GM12878 (cell line): ENCODE measurements around the gene EML1. TPM values are rescaled to one million over a fixed set of nuclear protein-coding genes. Genes with fewer than 3 reads are reported as not detected.

Experiments
- ATAC-seq: fragments of 200-7000 bp; cut with Tn5 transposase; 3 replicates; pipeline ENCODE4 v1.9.1; 2020; ENCODE audit warnings: mild to moderate bottlenecking, moderate library complexity
- BruUV-seq: library from RNA; stranded (reverse); fragments of 400-500 nt; replicated peaks from 2 replicates; lab custom pipeline; 2021; lab: Mats Ljungman, UMichigan
- CTCF ChIA-PET: fragments of 300-600 bp; sonication (Branson Sonifier 250); formaldehyde crosslinking; extraction: SDS; loops from one replicate; lab custom pipeline; 2021; ENCODE audit warnings: inconsistent platforms; lab: Yijun Ruan, JAX
- POLR2A ChIA-PET: fragments of 350-600 bp; formaldehyde crosslinking; extraction: SDS; loops from one replicate; lab custom pipeline; 2021; ENCODE audit warnings: inconsistent platforms; lab: Charles Lee
- RAD21 ChIA-PET: fragments of 300-600 bp; sonication (Branson Sonifier 250); formaldehyde crosslinking; loops from one replicate; lab custom pipeline; 2023; ENCODE audit warnings: antibody characterized with exemption; ENCODE audit not compliant: unreplicated experiment; lab: Charles Lee
- SMC1A ChIA-PET: fragments of 300-600 bp; sonication (Branson Sonifier 250); formaldehyde crosslinking; loops from one replicate; lab custom pipeline; 2023; ENCODE audit not compliant: unreplicated experiment, uncharacterized antibody; lab: Charles Lee
- DNase-seq: peaks from one replicate; pipeline ENCODE4 v3.0.0-alpha.2; 2011; ENCODE audit warnings: low read depth, low spot score
- FAIRE-seq: peaks from 3 replicates; lab custom pipeline; 2011; peaks lifted over from hg19 to GRCh38; lab: Jason Lieb, UNC
- H2AFZ ChIP-seq: 2 replicates; pipeline ENCODE4 v1.6.0; 2011; ENCODE audit warnings: low read depth, low read length, control low read depth; ENCODE audit not compliant: control insufficient read depth
- H3K27ac ChIP-seq: 2 replicates; pipeline ENCODE4 v1.5.1; 2011; ENCODE audit warnings: control low read depth; ENCODE audit not compliant: control insufficient read depth, insufficient read depth
- H3K27me3 ChIP-seq, 2 experiments: replicated peaks in 1 of 2; 2 replicates each; pipeline versions ENCODE4 v1.6.0 to v1.6.1; 2011; ENCODE audit warnings: low read length in 1 of 2; ENCODE audit not compliant: control insufficient read depth in 2 of 2, insufficient read depth in 2 of 2
- H3K36me3 ChIP-seq, 2 experiments: 2 replicates each; pipeline ENCODE4 v1.5.1; 2011; ENCODE audit warnings: low read length in 1 of 2; ENCODE audit not compliant: control insufficient read depth in 2 of 2, insufficient read depth in 2 of 2
- H3K4me1 ChIP-seq: 2 replicates; pipeline ENCODE4 v1.6.1; 2011; ENCODE audit warnings: mild to moderate bottlenecking, low read length, moderate library complexity, mixed read lengths; ENCODE audit not compliant: control insufficient read depth, insufficient read depth
- H3K4me2 ChIP-seq: 2 replicates; pipeline ENCODE4 v1.6.0; 2011; ENCODE audit warnings: control low read depth; ENCODE audit not compliant: control insufficient read depth, insufficient read depth
- H3K4me3 ChIP-seq: fragments of 200-600 bp; sonication (generic); 2 replicates; pipeline ENCODE4 v1.5.1; 2016
- H3K79me2 ChIP-seq: 2 replicates; pipeline ENCODE4 v1.6.0; 2011; ENCODE audit warnings: low read length; ENCODE audit not compliant: control insufficient read depth, insufficient read depth
- H3K9ac ChIP-seq: 2 replicates; pipeline ENCODE4 v1.8.0; 2011; ENCODE audit warnings: low read length, control low read depth, mixed read lengths; ENCODE audit not compliant: control insufficient read depth, insufficient read depth
- H3K9me3 ChIP-seq: replicated peaks from 3 replicates; pipeline ENCODE4 v1.5.1; 2011; ENCODE audit warnings: mild to moderate bottlenecking, low read length; ENCODE audit not compliant: control insufficient read depth, insufficient read depth
- H4K20me1 ChIP-seq: 2 replicates; pipeline ENCODE4 v1.6.0; 2011; ENCODE audit not compliant: control insufficient read depth, insufficient read depth
- BHLHE40 ChIP-seq, 2 experiments: fragments of 450-650 bp in 1 of 2; IDR thresholded peaks; 2 replicates each; pipeline ENCODE4 v1.6.1; 2011 to 2017; ENCODE audit warnings: low read depth in 2 of 2, borderline replicate concordance in 1 of 2, improper control_type of control experiment in 1 of 2, low read length in 1 of 2, mild to moderate bottlenecking in 1 of 2
- POU2F2 ChIP-seq: IDR thresholded peaks from 3 replicates; pipeline ENCODE4 v1.6.1; 2011; ENCODE audit warnings: low read depth, mild to moderate bottlenecking, low read length, borderline replicate concordance
- TCF7 ChIP-seq: IDR thresholded peaks from 2 replicates; pipeline ENCODE4 v1.6.1; 2014; ENCODE audit warnings: antibody characterized with exemption, borderline replicate concordance
- WGBS: methylation state at CpG from one replicate; pipeline ENCODE4 v1.1.6; 2016; ENCODE audit warnings: low lambda C conversion rate; ENCODE audit not compliant: insufficient replicate concordance, insufficient coverage; ENCODE audit errors: missing lambda C conversion rate; 5-methylcytosine and 5-hydroxymethylcytosine counted together
- in situ Hi-C: fragments of 300-500 bp; cut with MboI; formaldehyde crosslinking; loops from 9 replicates; pipeline ENCODE4 v1.14.3; 2018; ENCODE audit warnings: mixed read lengths
- intact Hi-C: fragments of 100-400 bp; cut with micrococcal nuclease; formaldehyde crosslinking; loops from one replicate; pipeline ENCODE4 v1.14.2; 2022; ENCODE audit not compliant: unreplicated experiment
- polyA plus RNA-seq, 11 experiments: library from polyadenylated mRNA; depleted of rRNA in 4 of 11; unstranded in 6 of 11; stranded (reverse) in 5 of 11; fragments of >200 nt; fragmentation: Nextera tagmentation in 4 of 11; fragmentation: Illumina TruSeq in 1 of 11; extraction: Ambion mirVana in 4 of 11; extraction: Trizol in 1 of 11; gene quantifications; 1 replicate in 1 of 11; 2 replicates in 10 of 11; pipeline versions ENCODE4 v1.2.1 to v1.2.3, GENCODE V29; 2011 to 2016; ENCODE audit warnings: inconsistent platforms in 2 of 11, missing spikeins in 2 of 11, low read depth in 1 of 11
- total RNA-seq, 4 experiments: library from RNA; depleted of rRNA in 3 of 4; stranded (reverse); fragments of >200 nt in 3 of 4; fragmentation: Illumina TruSeq in 1 of 4; extraction: Trizol in 1 of 4; gene quantifications; 2 replicates each; pipeline versions ENCODE4 v1.2.1 to v1.2.3, GENCODE V29; 2013 to 2021
- TF ChIP-seq, protein P1 (sequence below): IDR thresholded peaks from 2 replicates; pipeline ENCODE4 v1.6.1; 2012; ENCODE audit warnings: improper control_type of control experiment, low read depth, low read length; ENCODE audit not compliant: insufficient replicate concordance
- TF ChIP-seq, protein P2 (sequence below): fragments of 450-650 bp; IDR thresholded peaks from 2 replicates; pipeline ENCODE4 v1.6.1; 2018; ENCODE audit warnings: borderline replicate concordance, mild to moderate bottlenecking; ENCODE audit not compliant: partially characterized antibody

Gene EML1
- total and polyA plus RNA-seq, 10 of the 15 experiments (the other 5 are each of a cell fraction or from before 2014, with no cell fraction given) = 0.05 to 3.4 (median 0.11) TPM; not detected in 3

DNA sequence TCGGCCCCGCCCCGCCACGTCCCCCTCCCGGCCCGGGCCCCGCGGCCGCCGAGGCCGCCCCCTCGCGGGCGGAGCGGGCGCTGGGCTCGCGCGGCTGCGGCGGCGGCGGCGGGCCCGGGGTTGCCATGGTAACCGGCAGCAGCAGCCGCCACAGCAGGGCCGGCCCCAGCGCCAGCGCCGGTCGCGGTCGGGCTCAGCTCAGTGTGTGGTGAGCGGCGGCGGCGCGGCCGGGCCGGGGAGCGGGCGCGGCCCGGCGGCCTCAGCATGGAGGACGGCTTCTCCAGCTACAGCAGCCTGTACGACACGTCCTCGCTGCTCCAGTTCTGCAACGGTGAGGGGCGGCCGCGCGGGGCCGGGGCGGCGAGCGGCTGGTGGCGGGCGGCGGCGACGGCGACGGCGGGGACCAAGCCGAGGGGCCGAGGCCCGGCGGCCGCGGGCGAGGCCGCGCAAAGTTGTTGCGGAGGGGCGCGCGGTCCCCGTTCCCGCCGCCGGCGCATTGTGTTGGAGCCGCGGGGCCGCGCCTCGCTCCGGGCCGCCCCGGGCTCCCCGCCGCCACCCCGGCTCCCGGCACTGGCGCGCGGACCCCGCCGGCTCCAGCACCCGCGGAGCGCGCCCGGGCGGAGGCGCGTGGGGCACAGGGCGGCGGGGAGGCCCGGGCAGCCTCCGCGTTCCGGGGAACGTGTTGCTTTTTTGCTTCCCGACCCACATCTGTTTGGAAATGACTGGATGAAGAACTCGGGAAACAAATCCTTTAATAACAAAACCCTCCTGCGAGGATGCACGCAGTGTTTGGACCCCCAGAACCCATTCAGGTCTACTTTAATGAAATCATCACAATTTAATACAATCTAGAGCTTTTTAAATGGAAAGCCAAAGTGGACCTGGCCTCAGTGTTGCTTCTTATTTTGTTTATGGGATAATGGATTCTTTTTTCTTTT, at the start of gene EML1 (continued):
- TF ChIP-seq, protein P1, sequence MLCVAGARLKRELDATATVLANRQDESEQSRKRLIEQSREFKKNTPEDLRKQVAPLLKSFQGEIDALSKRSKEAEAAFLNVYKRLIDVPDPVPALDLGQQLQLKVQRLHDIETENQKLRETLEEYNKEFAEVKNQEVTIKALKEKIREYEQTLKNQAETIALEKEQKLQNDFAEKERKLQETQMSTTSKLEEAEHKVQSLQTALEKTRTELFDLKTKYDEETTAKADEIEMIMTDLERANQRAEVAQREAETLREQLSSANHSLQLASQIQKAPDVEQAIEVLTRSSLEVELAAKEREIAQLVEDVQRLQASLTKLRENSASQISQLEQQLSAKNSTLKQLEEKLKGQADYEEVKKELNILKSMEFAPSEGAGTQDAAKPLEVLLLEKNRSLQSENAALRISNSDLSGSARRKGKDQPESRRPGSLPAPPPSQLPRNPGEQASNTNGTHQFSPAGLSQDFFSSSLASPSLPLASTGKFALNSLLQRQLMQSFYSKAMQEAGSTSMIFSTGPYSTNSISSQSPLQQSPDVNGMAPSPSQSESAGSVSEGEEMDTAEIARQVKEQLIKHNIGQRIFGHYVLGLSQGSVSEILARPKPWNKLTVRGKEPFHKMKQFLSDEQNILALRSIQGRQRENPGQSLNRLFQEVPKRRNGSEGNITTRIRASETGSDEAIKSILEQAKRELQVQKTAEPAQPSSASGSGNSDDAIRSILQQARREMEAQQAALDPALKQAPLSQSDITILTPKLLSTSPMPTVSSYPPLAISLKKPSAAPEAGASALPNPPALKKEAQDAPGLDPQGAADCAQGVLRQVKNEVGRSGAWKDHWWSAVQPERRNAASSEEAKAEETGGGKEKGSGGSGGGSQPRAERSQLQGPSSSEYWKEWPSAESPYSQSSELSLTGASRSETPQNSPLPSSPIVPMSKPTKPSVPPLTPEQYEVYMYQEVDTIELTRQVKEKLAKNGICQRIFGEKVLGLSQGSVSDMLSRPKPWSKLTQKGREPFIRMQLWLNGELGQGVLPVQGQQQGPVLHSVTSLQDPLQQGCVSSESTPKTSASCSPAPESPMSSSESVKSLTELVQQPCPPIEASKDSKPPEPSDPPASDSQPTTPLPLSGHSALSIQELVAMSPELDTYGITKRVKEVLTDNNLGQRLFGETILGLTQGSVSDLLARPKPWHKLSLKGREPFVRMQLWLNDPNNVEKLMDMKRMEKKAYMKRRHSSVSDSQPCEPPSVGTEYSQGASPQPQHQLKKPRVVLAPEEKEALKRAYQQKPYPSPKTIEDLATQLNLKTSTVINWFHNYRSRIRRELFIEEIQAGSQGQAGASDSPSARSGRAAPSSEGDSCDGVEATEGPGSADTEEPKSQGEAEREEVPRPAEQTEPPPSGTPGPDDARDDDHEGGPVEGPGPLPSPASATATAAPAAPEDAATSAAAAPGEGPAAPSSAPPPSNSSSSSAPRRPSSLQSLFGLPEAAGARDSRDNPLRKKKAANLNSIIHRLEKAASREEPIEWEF = no peak
- peak in 1 of 2 experiments; percentile 36; a peak in 1 of 4 replicates for TF ChIP-seq BHLHE40 (IDR thresholded peaks at IDR 0.05; ENCODE audit: borderline replicate concordance in 1 of 2, low read depth in 2 of 2, low read length in 1 of 2)

DNA sequence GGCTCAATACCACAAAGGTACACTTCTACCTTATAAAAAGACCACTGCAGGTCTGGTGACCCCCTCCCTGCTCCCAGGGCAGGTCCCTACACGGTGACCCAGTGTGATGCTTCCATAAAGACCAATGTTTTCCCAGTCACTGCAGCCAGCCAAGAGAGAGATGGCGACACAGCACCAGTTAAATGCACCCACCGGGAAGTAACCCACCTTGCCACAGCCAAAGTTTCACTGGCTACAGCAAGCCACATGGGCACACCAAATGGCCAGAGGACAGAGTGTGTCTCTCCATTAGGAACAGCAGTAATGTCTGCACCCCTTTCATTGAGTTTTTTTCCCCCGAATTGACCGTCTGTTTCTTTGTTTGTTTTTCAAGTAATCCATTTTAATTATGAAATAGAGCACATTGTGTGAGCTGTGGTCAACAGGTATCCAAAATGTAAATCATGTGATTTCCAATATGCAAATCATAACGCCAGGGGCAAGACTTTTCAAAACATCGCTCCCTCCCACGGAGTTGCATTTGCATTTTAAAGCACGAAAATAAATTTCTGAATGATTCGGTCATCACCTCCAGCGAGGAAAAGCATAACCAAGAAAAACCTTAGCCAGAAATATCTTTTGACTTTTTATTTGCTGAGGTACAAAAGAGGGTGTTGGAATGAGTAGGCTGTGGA, 48.9 kb upstream of the EML1 start:
- H3K27me3 ChIP-seq = peaks cover 0 to 2% of the 10 kb centered on the region in 2 experiments; a peak in 2 of 4 replicates

More for the DNA sequence above, 48.9 kb upstream of the EML1 start:
- DNase-seq = no peak
- no peaks in the 10 kb centered on the region for H3K79me2 ChIP-seq
- H3K36me3 ChIP-seq = no peaks in the 10 kb centered on the region
- H3K4me1 ChIP-seq = no peaks in the 10 kb centered on the region
- SMC1A ChIA-PET = no interaction called here
- in situ Hi-C loops (no loop called here), intact Hi-C loops (no loop called here)
- WGBS = 20% methylated on average over 11 of the region's 11 CpGs
- no peak overlapping the region for H2AFZ ChIP-seq
- POLR2A ChIA-PET = no interaction called here
- no peaks in the 10 kb centered on the region for H3K9me3 ChIP-seq
- RAD21 ChIA-PET = no interaction called here
- CTCF ChIA-PET = interaction anchor here (1.6 kb wide), 1 partner anchor 141 kb away, joined by 5 read pairs; no protein-coding TSS in a partner anchor
- H3K27ac ChIP-seq = no peak overlapping the region
- H3K4me2 ChIP-seq = no peak overlapping the region
- FAIRE-seq = no peak
- no peak overlapping the region for H3K9ac ChIP-seq
- 0 out of 3 replicates have a peak, but pooled peaks have one; percentile 41 for TF ChIP-seq POU2F2
- TF ChIP-seq, protein P2, sequence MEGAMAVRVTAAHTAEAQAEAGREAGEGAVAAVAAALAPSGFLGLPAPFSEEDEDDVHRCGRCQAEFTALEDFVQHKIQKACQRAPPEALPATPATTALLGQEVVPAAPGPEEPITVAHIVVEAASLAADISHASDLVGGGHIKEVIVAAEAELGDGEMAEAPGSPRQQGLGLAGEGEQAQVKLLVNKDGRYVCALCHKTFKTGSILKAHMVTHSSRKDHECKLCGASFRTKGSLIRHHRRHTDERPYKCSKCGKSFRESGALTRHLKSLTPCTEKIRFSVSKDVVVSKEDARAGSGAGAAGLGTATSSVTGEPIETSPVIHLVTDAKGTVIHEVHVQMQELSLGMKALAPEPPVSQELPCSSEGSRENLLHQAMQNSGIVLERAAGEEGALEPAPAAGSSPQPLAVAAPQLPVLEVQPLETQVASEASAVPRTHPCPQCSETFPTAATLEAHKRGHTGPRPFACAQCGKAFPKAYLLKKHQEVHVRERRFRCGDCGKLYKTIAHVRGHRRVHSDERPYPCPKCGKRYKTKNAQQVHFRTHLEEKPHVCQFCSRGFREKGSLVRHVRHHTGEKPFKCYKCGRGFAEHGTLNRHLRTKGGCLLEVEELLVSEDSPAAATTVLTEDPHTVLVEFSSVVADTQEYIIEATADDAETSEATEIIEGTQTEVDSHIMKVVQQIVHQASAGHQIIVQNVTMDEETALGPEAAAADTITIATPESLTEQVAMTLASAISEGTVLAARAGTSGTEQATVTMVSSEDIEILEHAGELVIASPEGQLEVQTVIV = no peak
- TF ChIP-seq TCF7 = no peak
- no peak for ATAC-seq
- no TSS peak for BruUV-seq
- no peaks in the 10 kb centered on the region for H4K20me1 ChIP-seq
- H3K4me3 ChIP-seq = no peak overlapping the region
